HUES6 (cell line): Measurements from ENCODE around the gene TRPM3.

Experiments
- H3K27ac ChIP-seq: 2 replicates; pipeline ENCODE4 v1.7.0; 2013; ENCODE audit warnings: low read depth, mild to moderate bottlenecking, low read length, inconsistent platforms
- H3K27me3 ChIP-seq: 2 replicates; pipeline ENCODE4 v1.6.1; 2013; ENCODE audit warnings: low read length; ENCODE audit not compliant: control insufficient read depth, insufficient read depth
- H3K36me3 ChIP-seq: 2 replicates; pipeline ENCODE4 v1.6.1; 2013; ENCODE audit warnings: low read length; ENCODE audit not compliant: control insufficient read depth, insufficient read depth
- H3K4me1 ChIP-seq: 2 replicates; pipeline ENCODE4 v1.6.1; 2013; ENCODE audit warnings: low read length; ENCODE audit not compliant: control insufficient read depth, insufficient read depth
- H3K4me3 ChIP-seq: 2 replicates; pipeline ENCODE4 v1.5.1; 2013; ENCODE audit warnings: low read depth, low read length
- H3K9ac ChIP-seq: one replicate; pipeline ENCODE4 v1.6.1; 2013; ENCODE audit warnings: mild to moderate bottlenecking, low read length
- H3K9me3 ChIP-seq: 2 replicates; pipeline ENCODE4 v1.6.1; 2013; ENCODE audit warnings: low read depth, low read length; ENCODE audit not compliant: control insufficient read depth, insufficient read depth

The TRPM3 gene

DNA sequence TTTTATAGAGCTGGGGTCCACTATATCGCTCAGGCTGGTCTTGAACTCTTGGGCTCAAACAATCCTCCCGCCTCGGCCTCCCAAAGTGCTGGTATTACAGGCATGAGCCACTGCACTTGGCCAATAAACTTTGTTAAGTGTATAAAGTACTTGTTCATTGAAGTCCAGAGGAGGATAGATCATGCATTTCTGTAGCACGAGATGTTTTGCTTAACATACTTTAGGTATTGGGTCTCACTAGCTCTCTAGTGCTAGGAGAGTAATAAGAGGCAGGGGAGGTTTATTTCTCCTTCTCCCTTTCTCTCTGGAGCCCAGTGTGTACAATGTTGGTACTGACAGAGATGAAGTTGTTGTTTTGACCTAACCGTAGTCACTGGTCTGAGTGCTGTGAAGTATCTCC is 581.4 kb downstream of the TRPM3 start:
- Histone ChIP-seq H3K27ac (no peak overlapping the region), H3K4me1 (peaks cover 4% of the 10 kb centered on the region; the same call in 1 of the 2 replicates), H3K4me3 (no peak overlapping the region), H3K9me3 (no peaks in the 10 kb centered on the region), H3K27me3 (no peaks in the 10 kb centered on the region), H3K36me3 (no peaks in the 10 kb centered on the region), H3K9ac (no peak overlapping the region)

DNA sequence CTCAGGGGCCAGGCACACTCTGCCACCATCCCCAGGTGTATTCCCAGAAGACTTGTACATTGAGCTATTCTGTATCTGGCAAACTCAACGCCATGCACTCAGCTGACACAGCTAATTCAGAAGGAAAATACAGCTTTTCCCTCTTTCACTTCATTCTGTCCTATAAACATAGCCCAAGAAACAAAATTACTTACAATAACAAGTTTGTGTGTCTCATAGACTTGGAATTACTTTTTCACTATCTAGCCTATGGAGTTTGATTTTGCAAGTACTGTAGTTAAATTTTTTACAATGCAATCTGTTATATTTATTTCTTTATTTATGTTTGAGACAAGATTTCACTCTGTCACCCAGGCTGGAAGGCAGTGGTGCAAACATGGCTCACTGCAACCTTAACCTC is 581.9 kb downstream of the TRPM3 start:
- Histone ChIP-seq H3K9ac (no peak overlapping the region), H3K27ac (no peak overlapping the region), H3K9me3 (no peaks in the 10 kb centered on the region), H3K27me3 (no peaks in the 10 kb centered on the region), H3K4me1 (peaks cover 4% of the 10 kb centered on the region; the same call in 1 of the 2 replicates), H3K4me3 (no peak overlapping the region), H3K36me3 (no peaks in the 10 kb centered on the region)

DNA sequence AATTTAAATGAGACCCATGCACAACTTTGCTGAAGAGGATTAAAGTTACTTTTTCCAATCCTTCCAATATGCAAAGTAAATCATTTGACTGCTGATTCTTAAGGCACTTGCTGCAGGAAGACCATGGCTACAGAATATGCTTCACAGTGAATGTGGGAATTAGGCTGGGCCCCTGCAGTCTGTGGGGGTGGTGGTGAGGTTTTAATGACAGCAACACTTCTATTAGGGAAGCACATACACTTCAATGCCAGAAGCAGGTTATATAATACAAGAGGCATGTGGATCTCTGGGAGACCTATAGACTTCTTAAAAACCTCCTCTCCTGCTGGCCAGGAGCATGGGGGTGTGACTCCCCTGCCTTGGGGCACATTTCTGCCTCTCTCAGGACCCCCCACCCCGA is 582.4 kb downstream of the TRPM3 start:
- Histone ChIP-seq H3K36me3 (no peaks in the 10 kb centered on the region), H3K9me3 (no peaks in the 10 kb centered on the region), H3K9ac (no peak overlapping the region), H3K27ac (no peak overlapping the region), H3K4me3 (no peak overlapping the region), H3K27me3 (no peaks in the 10 kb centered on the region), H3K4me1 (peaks cover 5% of the 10 kb centered on the region; the same call in 1 of the 2 replicates)

DNA sequence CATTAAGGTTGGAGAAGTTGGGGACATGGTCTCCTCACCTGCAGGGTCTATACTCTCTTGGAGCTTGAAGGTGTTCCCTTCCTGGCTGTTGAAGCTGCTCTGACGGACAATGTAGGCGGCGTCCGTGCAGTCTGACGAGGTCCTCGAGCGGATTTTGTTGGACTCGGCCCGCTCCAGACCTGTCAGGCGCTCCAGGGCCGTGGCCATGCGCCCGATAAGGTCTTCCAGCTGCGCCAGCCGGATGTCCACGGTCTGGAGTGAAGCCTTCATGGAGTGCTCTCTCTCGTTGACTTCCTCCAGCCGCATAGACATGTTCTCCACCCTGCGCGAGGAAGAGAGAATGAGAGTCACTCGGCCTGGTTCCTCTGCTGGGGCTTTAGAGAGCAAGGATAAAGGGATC is 584.3 kb downstream of the TRPM3 start:
- Histone ChIP-seq H3K4me3 (no peak overlapping the region), H3K27me3 (no peaks in the 10 kb centered on the region), H3K9me3 (no peaks in the 10 kb centered on the region), H3K36me3 (no peaks in the 10 kb centered on the region), H3K27ac (no peak overlapping the region), H3K4me1 (peaks cover 17% of the 10 kb centered on the region; the same call in 1 of the 2 replicates), H3K9ac (no peak overlapping the region)

DNA sequence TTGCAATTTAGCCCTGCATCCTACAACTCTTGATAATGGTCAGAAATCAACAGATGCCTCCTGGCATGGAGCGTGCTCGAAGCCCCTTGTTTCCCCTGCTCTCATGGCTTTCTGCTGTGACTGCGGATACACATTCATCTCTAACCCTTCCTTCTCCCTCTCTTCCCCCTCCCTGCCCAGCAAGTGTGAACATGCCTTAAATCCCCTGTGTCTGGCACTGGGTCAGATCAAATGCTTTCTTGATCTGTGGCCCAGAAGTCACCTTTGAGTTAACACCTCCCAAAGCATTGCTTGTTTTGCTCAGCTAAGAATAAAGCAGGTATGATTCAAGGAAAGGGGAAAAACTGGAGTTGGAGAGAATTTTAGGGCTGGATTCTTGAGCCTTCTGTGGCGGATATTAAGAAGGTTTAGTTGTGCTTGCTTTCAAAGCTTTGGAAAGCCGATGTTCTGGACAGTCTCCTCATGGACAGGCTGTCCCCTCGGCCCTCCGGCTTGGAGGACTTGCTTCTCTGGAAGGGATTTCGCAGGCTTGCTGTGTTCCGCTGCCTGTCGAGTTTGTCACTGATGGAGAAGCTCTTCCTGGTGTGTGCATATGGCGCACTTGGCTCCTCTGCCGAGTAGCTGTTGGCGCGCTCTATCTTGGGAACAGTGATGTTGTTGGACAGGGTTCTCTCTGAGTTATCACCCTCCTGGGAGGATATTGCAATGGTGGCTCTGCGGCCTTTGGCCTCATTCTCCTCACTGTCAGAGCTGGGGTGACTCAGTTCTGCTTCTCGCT is 585.7 kb downstream of the TRPM3 start:
- Histone ChIP-seq H3K4me1 (peaks cover 17% of the 10 kb centered on the region; the same call in 1 of the 2 replicates), H3K27ac (no peak overlapping the region)

DNA sequence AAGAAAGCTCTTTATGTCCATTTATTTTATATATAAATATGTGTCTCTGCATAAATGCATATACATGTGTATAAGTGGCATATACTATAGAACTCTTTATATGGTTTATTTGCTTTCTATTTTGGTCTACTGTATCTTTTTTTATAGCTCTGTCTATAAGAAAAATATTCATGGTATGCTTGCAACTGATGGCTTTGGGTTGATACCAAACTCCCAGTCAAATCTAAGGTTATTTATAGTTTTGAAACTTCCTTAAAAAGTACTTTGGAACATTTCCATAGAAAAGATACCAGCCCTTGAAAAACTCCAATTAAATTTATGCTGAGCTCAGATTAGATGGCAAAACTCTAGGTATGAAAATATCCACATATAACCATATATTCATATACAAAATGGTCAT is 587.0 kb downstream of the TRPM3 start:
- Histone ChIP-seq H3K36me3 (no peaks in the 10 kb centered on the region), H3K27me3 (no peaks in the 10 kb centered on the region), H3K9ac (no peak overlapping the region), H3K4me3 (no peak overlapping the region), H3K4me1 (peaks cover 17% of the 10 kb centered on the region; the same call in 1 of the 2 replicates), H3K27ac (no peak overlapping the region), H3K9me3 (no peaks in the 10 kb centered on the region)

More for the DNA sequence above, 585.7 kb downstream of the TRPM3 start:
- no peaks in the 10 kb centered on the region for H3K9me3 ChIP-seq
- no peaks in the 10 kb centered on the region for H3K27me3 ChIP-seq
- no peak overlapping the region for H3K4me3 ChIP-seq
- no peaks in the 10 kb centered on the region for H3K36me3 ChIP-seq
- H3K9ac ChIP-seq = no peak overlapping the region

DNA sequence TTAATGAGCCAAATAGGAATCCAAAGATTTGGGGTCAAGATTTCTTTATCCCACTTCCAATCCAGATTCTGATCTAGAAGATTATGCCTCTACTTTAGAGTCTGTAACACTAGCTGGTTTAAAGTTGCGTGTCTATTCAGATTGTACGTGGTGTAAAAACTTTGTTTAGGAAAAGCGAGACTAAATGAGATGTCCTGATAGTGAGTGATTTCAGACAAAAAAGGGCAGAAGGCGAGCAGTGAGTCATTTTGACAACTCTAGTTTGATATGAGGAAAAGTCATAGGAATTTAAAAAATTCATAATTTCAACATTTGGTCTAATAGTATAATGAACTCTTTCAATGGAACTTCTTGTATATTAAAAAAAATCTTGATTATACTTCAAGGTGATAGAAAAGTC is 587.4 kb downstream of the TRPM3 start:
- Histone ChIP-seq H3K36me3 (no peaks in the 10 kb centered on the region), H3K4me3 (no peak overlapping the region), H3K27ac (no peak overlapping the region), H3K27me3 (no peaks in the 10 kb centered on the region), H3K4me1 (peaks cover 14% of the 10 kb centered on the region; the same call in 1 of the 2 replicates), H3K9me3 (no peaks in the 10 kb centered on the region), H3K9ac (no peak overlapping the region)

DNA sequence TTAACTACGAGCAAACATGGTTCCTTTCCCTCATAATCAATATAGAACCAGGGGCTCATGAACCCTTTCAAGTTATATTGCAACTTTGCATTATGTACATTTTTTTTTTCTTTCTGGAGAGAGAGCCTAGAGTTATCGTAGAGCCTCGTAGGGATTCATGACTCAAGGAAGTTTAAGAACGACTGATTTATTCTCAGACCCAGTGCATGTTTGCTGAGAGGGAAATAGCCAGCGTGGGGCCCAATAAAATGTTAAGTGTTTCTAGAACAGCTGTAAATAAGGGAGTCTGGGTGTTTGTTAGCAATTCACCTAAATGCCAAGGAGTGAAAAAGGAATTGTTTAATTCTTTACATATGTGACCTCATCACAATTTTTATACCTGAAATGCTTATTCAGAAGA is 587.9 kb downstream of the TRPM3 start:
- Histone ChIP-seq H3K27me3 (no peaks in the 10 kb centered on the region), H3K9me3 (no peaks in the 10 kb centered on the region), H3K36me3 (no peaks in the 10 kb centered on the region), H3K4me1 (peaks cover 13% of the 10 kb centered on the region; the same call in 1 of the 2 replicates), H3K27ac (no peak overlapping the region), H3K4me3 (no peak overlapping the region), H3K9ac (no peak overlapping the region)

DNA sequence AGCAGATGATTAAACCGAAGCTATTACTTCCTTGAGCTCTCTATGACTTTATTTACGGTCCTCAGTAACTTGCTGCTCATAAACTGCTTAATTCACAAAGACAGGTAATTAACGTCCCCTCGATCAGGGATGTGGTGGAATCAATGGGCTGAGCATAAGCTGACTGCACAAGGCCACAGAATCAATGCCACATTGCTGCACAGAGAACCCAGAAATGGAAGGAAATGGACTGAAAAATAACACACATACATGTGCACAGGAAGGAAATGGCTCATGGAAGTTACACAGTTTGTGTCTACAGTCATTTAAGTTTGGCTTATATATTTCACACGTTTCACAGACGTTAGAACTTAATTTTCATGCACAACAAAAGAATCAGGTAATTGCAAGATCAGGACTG is 588.7 kb downstream of the TRPM3 start:
- Histone ChIP-seq H3K4me1 (peaks cover 13% of the 10 kb centered on the region; the same call in 1 of the 2 replicates), H3K27me3 (no peaks in the 10 kb centered on the region), H3K9me3 (no peaks in the 10 kb centered on the region), H3K27ac (no peak overlapping the region), H3K9ac (no peak overlapping the region), H3K36me3 (no peaks in the 10 kb centered on the region), H3K4me3 (no peak overlapping the region)

DNA sequence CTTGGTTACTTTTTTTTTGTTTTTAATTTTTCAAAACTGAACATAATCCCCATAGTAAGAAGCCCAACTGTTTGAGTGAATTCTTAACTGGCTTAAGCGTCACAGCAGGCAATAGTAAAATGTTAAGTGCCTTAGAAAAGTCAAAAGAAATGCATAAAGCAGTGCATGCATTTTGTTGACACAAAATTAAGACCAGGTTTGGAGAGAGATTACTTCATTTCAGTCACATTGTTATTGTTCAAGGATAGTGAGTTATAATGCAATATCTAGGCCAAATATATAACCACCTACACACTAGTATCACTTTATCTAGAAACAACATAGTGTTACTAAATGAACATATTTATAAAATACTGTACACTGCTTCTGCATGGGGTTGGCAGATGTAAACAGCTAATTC is 590.1 kb downstream of the TRPM3 start:
- H3K9ac ChIP-seq = no peak overlapping the region
- no peaks in the 10 kb centered on the region for H3K9me3 ChIP-seq
- H3K4me1 ChIP-seq = peaks cover 13% of the 10 kb centered on the region; the same call in 1 of the 2 replicates
- H3K27me3 ChIP-seq = no peaks in the 10 kb centered on the region
- no peak overlapping the region for H3K27ac ChIP-seq
- H3K36me3 ChIP-seq = no peaks in the 10 kb centered on the region
- H3K4me3 ChIP-seq = no peak overlapping the region

DNA sequence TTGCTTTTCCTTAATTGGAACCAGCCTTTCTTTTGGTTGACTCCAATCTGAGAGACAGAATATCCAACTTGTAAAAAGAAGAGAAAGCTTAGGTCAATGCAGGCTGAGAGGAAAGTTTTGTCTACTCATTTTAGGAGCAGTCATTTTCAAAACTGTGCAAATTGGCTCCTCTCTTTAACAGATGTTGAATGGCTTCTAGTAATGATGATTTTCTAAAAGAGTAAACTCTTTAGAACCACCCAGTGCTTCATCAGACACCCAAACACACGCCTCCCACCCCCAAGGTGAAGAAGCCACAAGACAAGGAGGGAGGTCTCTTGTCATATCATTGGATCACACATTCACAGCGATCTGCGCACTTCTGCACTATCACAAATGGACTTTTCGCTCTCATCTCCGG is 590.7 kb downstream of the TRPM3 start:
- Histone ChIP-seq H3K4me1 (peaks cover 13% of the 10 kb centered on the region; the same call in 1 of the 2 replicates), H3K36me3 (no peaks in the 10 kb centered on the region), H3K9me3 (no peaks in the 10 kb centered on the region), H3K9ac (no peak overlapping the region), H3K27me3 (no peaks in the 10 kb centered on the region), H3K4me3 (no peak overlapping the region), H3K27ac (no peak overlapping the region)
